SU-DHL-6 (cell line): ENCODE measurements around the gene NKAIN4.

Experiments
- H2AFZ ChIP-seq: fragments of 200-600 bp; sonication (generic); 2 replicates; pipeline ENCODE4 v1.6.1; 2014; ENCODE audit warnings: low read depth, mild to moderate bottlenecking, moderate library complexity, mixed read lengths, antibody characterized with exemption, low read length; ENCODE audit not compliant: severe bottlenecking
- H3F3A ChIP-seq: fragments of 200-600 bp; shearing (Covaris generic); 2 replicates; pipeline ENCODE4 v1.6.0; 2016; ENCODE audit warnings: antibody characterized with exemption, mild to moderate bottlenecking; ENCODE audit not compliant: insufficient read depth
- H3K27ac ChIP-seq: fragments of 200-600 bp; sonication (generic); 2 replicates; pipeline ENCODE4 v1.5.1; 2016; ENCODE audit warnings: low read depth, mild to moderate bottlenecking, low read length, moderate library complexity, mixed read lengths
- H3K27me3 ChIP-seq: fragments of 200-600 bp; sonication (generic), shearing (Covaris generic); 2 replicates; pipeline ENCODE4 v1.6.0; 2014; ENCODE audit warnings: mild to moderate bottlenecking, low read length
- H3K36me3 ChIP-seq: fragments of 200-600 bp; sonication (generic); 2 replicates; pipeline ENCODE4 v1.6.1; 2014; ENCODE audit warnings: mild to moderate bottlenecking, low read length, mixed read lengths
- H3K4me2 ChIP-seq: fragments of 300-600, 200-600 bp; shearing (Covaris generic), sonication (generic); 2 replicates; pipeline ENCODE4 v1.6.0; 2014; ENCODE audit warnings: low read length, low read depth, mild to moderate bottlenecking; ENCODE audit not compliant: poor library complexity, severe bottlenecking
- H3K4me3 ChIP-seq: fragments of 200-600 bp; sonication (generic); 2 replicates; pipeline ENCODE4 v1.5.1; 2014; ENCODE audit warnings: antibody characterized with exemption, low read length, mild to moderate bottlenecking, mixed read lengths; ENCODE audit not compliant: insufficient read depth, poor library complexity, severe bottlenecking
- H3K79me2 ChIP-seq: fragments of 200-600 bp; sonication (generic); 2 replicates; pipeline ENCODE4 v1.6.1; 2014; ENCODE audit warnings: mild to moderate bottlenecking, low read length, moderate library complexity; ENCODE audit not compliant: insufficient read depth
- H3K9ac ChIP-seq: fragments of 200-600 bp; sonication (generic); 2 replicates; pipeline ENCODE4 v1.7.0; 2014; ENCODE audit warnings: mild to moderate bottlenecking, low read length
- H3K9me2 ChIP-seq: fragments of 200-600 bp; sonication (generic); replicated peaks from 2 replicates; pipeline ENCODE4 v1.6.1; 2014; ENCODE audit warnings: low read length; ENCODE audit not compliant: insufficient read depth
- H3K9me3 ChIP-seq: fragments of 200-600 bp; sonication (generic); 2 replicates; pipeline ENCODE4 v1.6.1; 2014; ENCODE audit warnings: low read length, mixed read lengths; ENCODE audit not compliant: insufficient read depth
- H4K20me1 ChIP-seq: fragments of 200-600 bp; sonication (generic); 2 replicates; pipeline ENCODE4 v1.6.1; 2014; ENCODE audit warnings: low read depth, mild to moderate bottlenecking, antibody characterized with exemption, low read length, moderate library complexity, mixed read lengths
- CTCF ChIP-seq: fragments of 200-600 bp; sonication (generic); IDR thresholded peaks from one replicate; pipeline ENCODE4 v1.5.1; 2017; ENCODE audit warnings: antibody characterized with exemption, mild to moderate bottlenecking, low read length, moderate library complexity; ENCODE audit not compliant: insufficient read depth, poor library complexity, severe bottlenecking
- EZH2phosphoT487 ChIP-seq: fragments of 200-600 bp; sonication (generic), shearing (Covaris generic); conservative IDR thresholded peaks from 2 replicates; pipeline ENCODE4 v1.6.1; 2018; ENCODE audit warnings: mild to moderate bottlenecking, antibody characterized with exemption, low read length, moderate library complexity, mixed read lengths

The NKAIN4 gene

GRCh38 chr20:63286781-63287696 is 32.8 kb upstream of the NKAIN4 start:
- Histone ChIP-seq H3K9me2 (no peaks in the 10 kb centered on the region), H3K9ac (no peak overlapping the region), H3K27me3 (no peaks in the 10 kb centered on the region), H3K4me2 (no peak overlapping the region), H3K9me3 (no peaks in the 10 kb centered on the region), H3F3A (no peaks in the 10 kb centered on the region), H2AFZ (no peak overlapping the region), H3K79me2 (no peaks in the 10 kb centered on the region), H4K20me1 (no peaks in the 10 kb centered on the region), H3K27ac (no peak overlapping the region), H3K36me3 (no peaks in the 10 kb centered on the region), H3K4me3 (no peak overlapping the region)
- TF ChIP-seq EZH2phosphoT487 = no peak
- no peak for TF ChIP-seq CTCF

GRCh38 chr20:63285636-63286615 is 31.7 kb upstream of the NKAIN4 start:
- H3K9me2 ChIP-seq = no peaks in the 10 kb centered on the region
- no peaks in the 10 kb centered on the region for H4K20me1 ChIP-seq
- no peak overlapping the region for H3K4me3 ChIP-seq
- H3K9me3 ChIP-seq = no peaks in the 10 kb centered on the region
- TF ChIP-seq CTCF = no peak
- no peak for TF ChIP-seq EZH2phosphoT487
- H3K27ac ChIP-seq = no peak overlapping the region
- H3F3A ChIP-seq = no peaks in the 10 kb centered on the region
- H3K36me3 ChIP-seq = no peaks in the 10 kb centered on the region
- H3K9ac ChIP-seq = no peak overlapping the region
- no peak overlapping the region for H3K4me2 ChIP-seq
- H2AFZ ChIP-seq = no peak overlapping the region
- H3K79me2 ChIP-seq = no peaks in the 10 kb centered on the region
- no peaks in the 10 kb centered on the region for H3K27me3 ChIP-seq

- no peak overlapping the region for H3K4me3 ChIP-seq
- TF ChIP-seq EZH2phosphoT487 (no peak), CTCF (no peak)
- no peaks in the 10 kb centered on the region for H3K9me3 ChIP-seq
- no peaks in the 10 kb centered on the region for H3K27me3 ChIP-seq
- H3K4me2 ChIP-seq = no peak overlapping the region
- no peaks in the 10 kb centered on the region for H3K79me2 ChIP-seq
- no peaks in the 10 kb centered on the region for H3K36me3 ChIP-seq
- no peak overlapping the region for H2AFZ ChIP-seq
- no peak overlapping the region for H3K9ac ChIP-seq
- H3K27ac ChIP-seq = no peak overlapping the region
- no peaks in the 10 kb centered on the region for H3K9me2 ChIP-seq
- H3F3A ChIP-seq = no peaks in the 10 kb centered on the region
- H4K20me1 ChIP-seq = no peaks in the 10 kb centered on the region
These were observed 30.8 kb upstream of the NKAIN4 start for GRCh38 chr20:63284981-63285524.
